Measurements from ENCODE around the gene NT5DC3.

Gene NT5DC3

GRCh38 chr12:103780093-103780440 lies 61.0 kb downstream of the NT5DC3 start:
- Histone ChIP-seq H2AFZ (ENCODE audit: low read length) (no peak overlapping the region), H3K4me3 (ENCODE audit: low read depth, low read length, poor library complexity, severe bottlenecking) (no peak overlapping the region), H3K9me3 (ENCODE audit: low read length) (no peaks in the 10 kb centered on the region), H3K27me3 (ENCODE audit: insufficient read depth, low read length) (no peaks in the 10 kb centered on the region), H3K9me2 (ENCODE audit: low read depth, low read length) (no peaks in the 10 kb centered on the region), H3K4me2 (ENCODE audit: low read length) (no peak overlapping the region), H3K79me2 (ENCODE audit: insufficient read depth, low read length) (no peaks in the 10 kb centered on the region), H3K27ac (ENCODE audit: low read depth, low read length, poor library complexity, severe bottlenecking) (no peak overlapping the region), H3K4me1 (ENCODE audit: insufficient read depth, low read length, severe bottlenecking) (no peaks in the 10 kb centered on the region), H3K9ac (ENCODE audit: low read length) (no peak overlapping the region), H3K36me3 (ENCODE audit: insufficient read depth, low read length) (no peaks in the 10 kb centered on the region), H4K20me1 (ENCODE audit: insufficient read depth, low read length) (no peaks in the 10 kb centered on the region), H3F3A (ENCODE audit: insufficient read depth, low read length) (no peaks in the 10 kb centered on the region)
- no peak for TF ChIP-seq EZH2 (IDR thresholded peaks at IDR 0.05; ENCODE audit: borderline replicate concordance, low read length)
- TF ChIP-seq, protein P1, sequence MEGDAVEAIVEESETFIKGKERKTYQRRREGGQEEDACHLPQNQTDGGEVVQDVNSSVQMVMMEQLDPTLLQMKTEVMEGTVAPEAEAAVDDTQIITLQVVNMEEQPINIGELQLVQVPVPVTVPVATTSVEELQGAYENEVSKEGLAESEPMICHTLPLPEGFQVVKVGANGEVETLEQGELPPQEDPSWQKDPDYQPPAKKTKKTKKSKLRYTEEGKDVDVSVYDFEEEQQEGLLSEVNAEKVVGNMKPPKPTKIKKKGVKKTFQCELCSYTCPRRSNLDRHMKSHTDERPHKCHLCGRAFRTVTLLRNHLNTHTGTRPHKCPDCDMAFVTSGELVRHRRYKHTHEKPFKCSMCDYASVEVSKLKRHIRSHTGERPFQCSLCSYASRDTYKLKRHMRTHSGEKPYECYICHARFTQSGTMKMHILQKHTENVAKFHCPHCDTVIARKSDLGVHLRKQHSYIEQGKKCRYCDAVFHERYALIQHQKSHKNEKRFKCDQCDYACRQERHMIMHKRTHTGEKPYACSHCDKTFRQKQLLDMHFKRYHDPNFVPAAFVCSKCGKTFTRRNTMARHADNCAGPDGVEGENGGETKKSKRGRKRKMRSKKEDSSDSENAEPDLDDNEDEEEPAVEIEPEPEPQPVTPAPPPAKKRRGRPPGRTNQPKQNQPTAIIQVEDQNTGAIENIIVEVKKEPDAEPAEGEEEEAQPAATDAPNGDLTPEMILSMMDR (IDR thresholded peaks at IDR 0.05; ENCODE audit: low read length): no peak

DNA sequence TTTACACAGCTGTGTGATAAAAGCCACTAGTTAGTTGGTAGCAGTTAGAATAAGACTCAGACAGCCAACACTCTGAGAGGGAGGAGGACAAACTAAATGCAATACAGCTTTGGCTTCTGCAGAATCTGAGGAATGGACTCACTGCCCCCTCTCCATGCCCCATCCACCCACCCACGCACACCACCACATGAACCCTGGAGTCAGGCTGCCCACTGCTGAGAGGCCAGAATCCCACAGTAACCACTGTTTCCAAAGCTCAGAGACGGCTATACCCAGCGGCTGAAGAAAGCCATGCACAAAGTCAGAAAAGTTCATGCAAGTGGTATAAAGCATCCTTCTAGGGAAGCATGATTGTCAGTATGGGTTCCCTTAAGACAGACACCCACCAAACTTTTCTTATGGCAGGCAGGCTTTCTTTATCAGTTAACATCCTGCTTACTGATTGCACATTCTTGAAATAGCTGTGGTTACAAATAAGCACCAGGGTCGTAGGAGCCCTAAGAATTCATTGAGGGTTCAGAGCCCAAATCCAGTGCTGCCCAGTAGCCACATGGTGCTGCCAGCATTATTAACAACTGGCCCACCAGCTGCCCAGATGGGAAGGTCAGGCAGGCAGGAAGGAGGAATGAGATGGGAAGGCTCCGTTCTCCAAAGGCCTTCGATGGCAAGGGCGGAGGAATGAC lies 61.5 kb downstream of the NT5DC3 start:
- Histone ChIP-seq H3K27me3 (ENCODE audit: insufficient read depth, low read length) (no peaks in the 10 kb centered on the region), H3K4me1 (ENCODE audit: insufficient read depth, low read length, severe bottlenecking) (no peaks in the 10 kb centered on the region), H3K4me3 (ENCODE audit: low read depth, low read length, poor library complexity, severe bottlenecking) (no peak overlapping the region), H4K20me1 (ENCODE audit: insufficient read depth, low read length) (no peaks in the 10 kb centered on the region), H3K79me2 (ENCODE audit: insufficient read depth, low read length) (no peaks in the 10 kb centered on the region), H3K9ac (ENCODE audit: low read length) (no peak overlapping the region), H2AFZ (ENCODE audit: low read length) (no peak overlapping the region), H3K9me3 (ENCODE audit: low read length) (no peaks in the 10 kb centered on the region), H3K27ac (ENCODE audit: low read depth, low read length, poor library complexity, severe bottlenecking) (no peak overlapping the region), H3K4me2 (ENCODE audit: low read length) (no peak overlapping the region), H3F3A (ENCODE audit: insufficient read depth, low read length) (no peaks in the 10 kb centered on the region), H3K36me3 (ENCODE audit: insufficient read depth, low read length) (no peaks in the 10 kb centered on the region), H3K9me2 (ENCODE audit: low read depth, low read length) (no peaks in the 10 kb centered on the region)
- TF ChIP-seq EZH2 (IDR thresholded peaks at IDR 0.05; ENCODE audit: borderline replicate concordance, low read length): no peak
- TF ChIP-seq, protein P1 (IDR thresholded peaks at IDR 0.05; ENCODE audit: low read length): no peak

- H3K27me3 ChIP-seq (ENCODE audit: insufficient read depth, low read length): no peaks in the 10 kb centered on the region
- H3F3A ChIP-seq (ENCODE audit: insufficient read depth, low read length): no peaks in the 10 kb centered on the region
- H3K9me3 ChIP-seq (ENCODE audit: low read length): no peaks in the 10 kb centered on the region
- no peaks in the 10 kb centered on the region for H3K79me2 ChIP-seq (ENCODE audit: insufficient read depth, low read length)
- H3K9me2 ChIP-seq (ENCODE audit: low read depth, low read length): no peaks in the 10 kb centered on the region
- H4K20me1 ChIP-seq (ENCODE audit: insufficient read depth, low read length): no peaks in the 10 kb centered on the region
- TF ChIP-seq, protein P1 (IDR thresholded peaks at IDR 0.05; ENCODE audit: low read length): no peak
- TF ChIP-seq EZH2 (IDR thresholded peaks at IDR 0.05; ENCODE audit: borderline replicate concordance, low read length): no peak
- no peak overlapping the region for H2AFZ ChIP-seq (ENCODE audit: low read length)
- no peak overlapping the region for H3K4me2 ChIP-seq (ENCODE audit: low read length)
- no peak overlapping the region for H3K4me3 ChIP-seq (ENCODE audit: low read depth, low read length, poor library complexity, severe bottlenecking)
- H3K36me3 ChIP-seq (ENCODE audit: insufficient read depth, low read length): no peaks in the 10 kb centered on the region
- H3K9ac ChIP-seq (ENCODE audit: low read length): no peak overlapping the region
- H3K4me1 ChIP-seq (ENCODE audit: insufficient read depth, low read length, severe bottlenecking): no peaks in the 10 kb centered on the region
- no peak overlapping the region for H3K27ac ChIP-seq (ENCODE audit: low read depth, low read length, poor library complexity, severe bottlenecking)
Observed at GRCh38 chr12:103778781-103779180, 62.3 kb downstream of the NT5DC3 start.

Measured in OCI-LY1 (cell line).